B cell (primary cell): Measurements from ENCODE around the gene SMURF2. TPM values are rescaled to one million over a fixed set of nuclear protein-coding genes. Genes with fewer than 3 reads are reported as not detected.

ENCODE experiments used
- ATAC-seq: fragments of 200-7000 bp; cut with Tn5 transposase; one replicate; pipeline ENCODE4 v1.10.0; 2021; ENCODE audit warnings: low read depth, mild to moderate bottlenecking, moderate number of reproducible peaks, moderate library complexity
- CTCF ChIA-PET: fragments of 350-600 bp; sonication (Branson Sonifier 250); formaldehyde crosslinking; loops from one replicate; lab custom pipeline; 2021; ENCODE audit warnings: antibody characterized with exemption, inconsistent platforms; lab: Charles Lee
- POLR2A ChIA-PET: fragments of 350-600 bp; sonication (Branson Sonifier 250); formaldehyde crosslinking; loops from one replicate; lab custom pipeline; 2021; ENCODE audit warnings: antibody characterized with exemption; lab: Charles Lee
- DNase-seq: peaks from one replicate; pipeline ENCODE4 v3.0.0; 2013
- H2AFZ ChIP-seq: 2 replicates; pipeline ENCODE4 v1.6.1; 2012; ENCODE audit warnings: mild to moderate bottlenecking, low read depth, low read length; ENCODE audit not compliant: insufficient read depth, poor library complexity, severe bottlenecking
- H3K27ac ChIP-seq, 2 donors: 1 replicate in 1 of 2; 2 replicates in 1 of 2; pipeline ENCODE4 v1.5.1; 2012 to 2013; ENCODE audit warnings: low read length in 2 of 2, mild to moderate bottlenecking in 2 of 2, moderate library complexity in 1 of 2
- H3K27me3 ChIP-seq, 4 experiments: fragments of 200-600 bp in 1 of 4; sonication (generic) in 1 of 4; replicated peaks in 1 of 4; 1 replicate in 2 of 4; 2 replicates in 2 of 4; pipeline versions ENCODE4 v1.6.1 to v1.7.0; 2013 to 2016; ENCODE audit warnings: low read length in 3 of 4, mild to moderate bottlenecking in 2 of 4, mixed read lengths in 1 of 4, moderate library complexity in 1 of 4; ENCODE audit not compliant: insufficient read depth in 4 of 4, control insufficient read depth in 3 of 4; ENCODE audit errors: control extremely low read depth in 1 of 4
- H3K36me3 ChIP-seq, 2 experiments: replicated peaks in 1 of 2; 1 replicate in 1 of 2; 2 replicates in 1 of 2; pipeline versions ENCODE4 v1.6.1 to v1.7.1; 2013; ENCODE audit warnings: low read length in 1 of 2; ENCODE audit not compliant: insufficient read depth in 2 of 2, control insufficient read depth in 1 of 2; ENCODE audit errors: control extremely low read depth in 1 of 2, extremely low read depth in 1 of 2
- H3K4me1 ChIP-seq, 2 donors: fragments of 200-600 bp in 1 of 2; sonication (generic) in 1 of 2; 1 replicate in 1 of 2; 2 replicates in 1 of 2; pipeline versions ENCODE4 v1.5.1 to v1.6.1; 2013 to 2017; ENCODE audit warnings: low read length in 2 of 2; ENCODE audit not compliant: control insufficient read depth in 2 of 2, insufficient read depth in 2 of 2
- H3K4me2 ChIP-seq: replicated peaks from 2 replicates; pipeline ENCODE3; 2012; ENCODE audit warnings: mild to moderate bottlenecking, low read depth, low read length; ENCODE audit not compliant: poor library complexity, severe bottlenecking
- H3K4me3 ChIP-seq, 5 experiments: fragments of 200-600 bp in 1 of 5; sonication (generic) in 1 of 5; 1 replicate in 3 of 5; 2 replicates in 2 of 5; pipeline versions ENCODE4 v1.5.1 to v1.7.0; 2011 to 2016; ENCODE audit warnings: low read length in 4 of 5, mild to moderate bottlenecking in 4 of 5, low read depth in 2 of 5, control low read depth in 1 of 5, moderate library complexity in 1 of 5; ENCODE audit not compliant: insufficient read depth in 1 of 5; ENCODE audit errors: control extremely low read depth in 1 of 5, extremely low read depth in 1 of 5
- H3K79me2 ChIP-seq: fragments of 200-600 bp; sonication (generic); one replicate; pipeline ENCODE4 v1.6.0; 2016; ENCODE audit warnings: low read length; ENCODE audit not compliant: control insufficient read depth, insufficient read depth
- H3K9ac ChIP-seq: fragments of 200-600 bp; sonication (generic); 2 replicates; pipeline ENCODE4 v1.6.1; 2017; ENCODE audit warnings: mild to moderate bottlenecking, low read length, moderate library complexity
- H3K9me3 ChIP-seq, 3 donors: one replicate each; pipeline versions ENCODE4 v1.6.1 to v1.7.1; 2013; ENCODE audit warnings: low read length in 2 of 3; ENCODE audit not compliant: control insufficient read depth in 2 of 3, insufficient read depth in 1 of 3; ENCODE audit errors: control extremely low read depth in 1 of 3
- H4K20me1 ChIP-seq: 2 replicates; pipeline ENCODE4 v1.6.0; 2012; ENCODE audit warnings: mild to moderate bottlenecking, low read length; ENCODE audit not compliant: insufficient read depth, control insufficient read depth, poor library complexity, severe bottlenecking
- H3K27ac Mint-ChIP-seq: one replicate; pipeline ENCODE4 v1.8.0; 2021; ENCODE audit warnings: mixed read lengths
- H3K27me3 Mint-ChIP-seq: one replicate; pipeline ENCODE4 v1.8.0; 2021; ENCODE audit warnings: mixed read lengths
- H3K4me1 Mint-ChIP-seq: one replicate; pipeline ENCODE4 v1.8.0; 2021; ENCODE audit warnings: mixed read lengths
- H3K4me3 Mint-ChIP-seq: one replicate; pipeline ENCODE4 v1.8.0; 2021; ENCODE audit warnings: mixed read lengths
- H3K9me3 Mint-ChIP-seq: one replicate; pipeline ENCODE4 v1.8.0; 2022; ENCODE audit warnings: mixed read lengths; ENCODE audit not compliant: insufficient read depth
- CTCF ChIP-seq: fragments of 200-600 bp; IDR thresholded peaks from one replicate; pipeline ENCODE4 v1.8.0; 2022; ENCODE audit warnings: antibody characterized with exemption, mild to moderate bottlenecking
- EZH2 ChIP-seq: IDR thresholded peaks from 2 replicates; pipeline ENCODE4 v1.6.1; 2012; ENCODE audit warnings: borderline replicate concordance, low read depth, mild to moderate bottlenecking, moderate library complexity, low read length; ENCODE audit not compliant: insufficient read depth, poor library complexity, severe bottlenecking
- WGBS: methylation state at CpG from one replicate; pipeline ENCODE4 v1.1.5; 2013; ENCODE audit warnings: missing lambda C conversion rate; ENCODE audit not compliant: insufficient coverage; 5-methylcytosine and 5-hydroxymethylcytosine counted together
- intact Hi-C: fragments of 100-400 bp; cut with micrococcal nuclease; formaldehyde crosslinking; loops from one replicate; pipeline ENCODE4 v1.10.0; 2022
- polyA plus RNA-seq: library from polyadenylated mRNA; depleted of rRNA; stranded (reverse); fragments of >200 nt; gene quantifications from 2 replicates; pipeline ENCODE4 v1.2.3, GENCODE V29; 2012
- total RNA-seq, 2 donors: library from RNA; stranded (reverse); fragments of 120-200 nt in 1 of 2; gene quantifications; 1 replicate in 1 of 2; 2 replicates in 1 of 2; pipeline versions ENCODE4 v1.2.3 to v1.2.4, GENCODE V29; 2013 to 2022

SMURF2 gene
- total and polyA plus RNA-seq, 2 donors (not counting 1 experiment from before 2014, with no cell fraction given): 9.2 to 32.8 TPM

- POLR2A ChIA-PET: no interaction called here
- ATAC-seq (no peak), DNase-seq (no peak)
- Histone ChIP-seq H3K4me1 (peaks cover 0 to 8% of the 10 kb centered on the region in 2 donors), H4K20me1 (peaks cover 24% of the 10 kb centered on the region), H3K9ac (no peak overlapping the region), H3K27me3 (no peaks in the 10 kb centered on the region), H3K4me2 (no peak overlapping the region), H3K27ac (no peak overlapping the region), H3K4me3 (no peak overlapping the region), H3K9me3 (no peaks in the 10 kb centered on the region), H3K79me2 (peaks cover 27% of the 10 kb centered on the region), H3K36me3 (peaks cover 33 to 79% of the 10 kb centered on the region in 2 experiments), H2AFZ (no peak overlapping the region)
- CTCF ChIA-PET: interaction anchor here (0.9 to 4.0 kb wide), 3 partner anchors 8 to 96 kb away, joined by 3 to 34 read pairs (median 6); no protein-coding TSS in a partner anchor
- WGBS: no CpG with 5 or more reads among the region's 1 CpG
- Mint-ChIP-seq H3K4me3 (no peak overlapping the region), H3K27me3 (no peaks in the 10 kb centered on the region), H3K9me3 (no peaks in the 10 kb centered on the region), H3K4me1 (peaks cover 15% of the 10 kb centered on the region), H3K27ac (no peak overlapping the region)
- intact Hi-C loops: no loop called here
- no peak for TF ChIP-seq EZH2
- TF ChIP-seq CTCF: no peak
Observed at GRCh38 chr17:64515829-64516228, 146.3 kb downstream of the SMURF2 start.

DNA sequence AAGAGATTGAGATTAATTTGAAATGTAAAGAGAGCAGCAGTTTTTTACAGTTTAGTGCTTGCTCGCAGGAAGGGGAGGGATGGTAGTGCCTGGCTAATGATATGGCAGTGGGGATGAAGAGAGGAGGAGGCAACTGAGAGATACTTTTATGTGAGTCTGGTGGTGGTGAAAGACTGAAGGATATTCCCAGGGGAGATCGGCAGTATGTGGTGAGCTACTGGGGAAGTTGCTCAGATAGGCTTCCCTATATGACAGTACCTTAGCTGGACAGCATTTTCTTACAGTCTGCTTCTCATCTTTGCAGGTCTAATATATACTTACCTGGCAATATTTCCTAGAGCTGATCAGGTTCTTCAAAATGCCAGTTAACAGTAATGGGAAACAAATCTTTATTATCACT lies 146.7 kb downstream of the SMURF2 start:
- peak; percentile 44 for DNase-seq
- Mint-ChIP-seq H3K27ac (no peak overlapping the region), H3K27me3 (no peaks in the 10 kb centered on the region), H3K4me1 (peaks cover 15% of the 10 kb centered on the region), H3K4me3 (no peak overlapping the region), H3K9me3 (no peaks in the 10 kb centered on the region)
- Histone ChIP-seq H4K20me1 (peaks cover 20% of the 10 kb centered on the region), H3K36me3 (peaks cover 33 to 83% of the 10 kb centered on the region in 2 experiments), H3K9ac (no peak overlapping the region), H3K79me2 (peaks cover 26% of the 10 kb centered on the region), H2AFZ (no peak overlapping the region), H3K4me1 (peaks cover 0 to 8% of the 10 kb centered on the region in 2 donors), H3K4me3 (no peak overlapping the region), H3K9me3 (no peaks in the 10 kb centered on the region), H3K4me2 (no peak overlapping the region), H3K27me3 (no peaks in the 10 kb centered on the region), H3K27ac (no peak overlapping the region)
- 100% methylated on average over 1 of the region's 2 CpGs for WGBS
- ChIA-PET CTCF (interaction anchor here (0.9 to 4.0 kb wide), 3 partner anchors 8 to 96 kb away, joined by 3 to 34 read pairs (median 6); no protein-coding TSS in a partner anchor), POLR2A (interaction anchor here (0.6 kb wide), 1 partner anchor 370 kb away, joined by 4 read pairs; no protein-coding TSS in a partner anchor)
- intact Hi-C loops: no loop called here
- peak; percentile 81 for ATAC-seq
- TF ChIP-seq CTCF: no peak
- TF ChIP-seq EZH2: no peak
